ENCODE data around the gene NSUN2.

NSUN2 gene

GRCh38 chr5:6567068-6567467 lies 65.8 kb downstream of the NSUN2 start:
- Histone ChIP-seq H2AFZ (ENCODE audit: low read length) (no peak overlapping the region), H4K20me1 (ENCODE audit: insufficient read depth, low read length) (no peaks in the 10 kb centered on the region), H3K27me3 (replicated peaks; ENCODE audit: insufficient read depth, low read length) (no peaks in the 10 kb centered on the region), H3K9me2 (replicated peaks; ENCODE audit: insufficient read depth, low read length) (no peaks in the 10 kb centered on the region), H3K4me2 (ENCODE audit: low read depth, low read length) (no peak overlapping the region), H3K4me1 (ENCODE audit: low read length) (no peaks in the 10 kb centered on the region), H3K79me2 (ENCODE audit: low read length) (no peaks in the 10 kb centered on the region), H3K9ac (ENCODE audit: low read length) (no peak overlapping the region), H3K4me3 (ENCODE audit: low read length) (no peak overlapping the region), H3K27ac (ENCODE audit: low read length) (no peak overlapping the region), H3K36me3 (replicated peaks; ENCODE audit: insufficient read depth, low read length) (no peaks in the 10 kb centered on the region), H3F3A (ENCODE audit: insufficient read depth, low read length) (no peaks in the 10 kb centered on the region), H3K9me3 (replicated peaks; ENCODE audit: insufficient read depth, low read length) (no peaks in the 10 kb centered on the region)
- DNase-seq: no peak
- no peak for TF ChIP-seq EZH2 (optimal IDR thresholded peaks at IDR 0.05; ENCODE audit: low read depth, low read length)
- TF ChIP-seq, protein P1, sequence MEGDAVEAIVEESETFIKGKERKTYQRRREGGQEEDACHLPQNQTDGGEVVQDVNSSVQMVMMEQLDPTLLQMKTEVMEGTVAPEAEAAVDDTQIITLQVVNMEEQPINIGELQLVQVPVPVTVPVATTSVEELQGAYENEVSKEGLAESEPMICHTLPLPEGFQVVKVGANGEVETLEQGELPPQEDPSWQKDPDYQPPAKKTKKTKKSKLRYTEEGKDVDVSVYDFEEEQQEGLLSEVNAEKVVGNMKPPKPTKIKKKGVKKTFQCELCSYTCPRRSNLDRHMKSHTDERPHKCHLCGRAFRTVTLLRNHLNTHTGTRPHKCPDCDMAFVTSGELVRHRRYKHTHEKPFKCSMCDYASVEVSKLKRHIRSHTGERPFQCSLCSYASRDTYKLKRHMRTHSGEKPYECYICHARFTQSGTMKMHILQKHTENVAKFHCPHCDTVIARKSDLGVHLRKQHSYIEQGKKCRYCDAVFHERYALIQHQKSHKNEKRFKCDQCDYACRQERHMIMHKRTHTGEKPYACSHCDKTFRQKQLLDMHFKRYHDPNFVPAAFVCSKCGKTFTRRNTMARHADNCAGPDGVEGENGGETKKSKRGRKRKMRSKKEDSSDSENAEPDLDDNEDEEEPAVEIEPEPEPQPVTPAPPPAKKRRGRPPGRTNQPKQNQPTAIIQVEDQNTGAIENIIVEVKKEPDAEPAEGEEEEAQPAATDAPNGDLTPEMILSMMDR (IDR thresholded peaks at IDR 0.05; ENCODE audit: low read length): no peak
- no peak for TF ChIP-seq EZH2phosphoT487 (IDR thresholded peaks at IDR 0.05; ENCODE audit: low read length)

DNA sequence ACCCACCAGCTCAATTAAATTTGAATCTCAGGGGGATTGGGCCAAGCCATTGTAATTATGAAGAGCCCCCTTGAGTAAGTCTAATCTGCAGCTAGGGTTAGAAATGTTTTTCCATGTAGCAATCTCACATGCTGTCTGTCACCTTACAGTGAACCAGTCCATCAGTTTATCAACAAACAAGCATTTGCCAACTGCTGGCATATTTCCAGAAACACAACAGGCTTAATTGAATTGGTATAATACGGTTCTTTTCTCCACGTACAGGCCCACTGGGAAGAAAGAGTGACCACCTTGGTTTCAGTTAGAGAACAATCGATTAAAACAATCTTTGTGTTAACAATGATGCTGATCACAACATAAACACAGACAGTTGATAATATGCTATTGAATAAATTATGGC lies 67.4 kb downstream of the NSUN2 start:
- DNase-seq: no peak
- H4K20me1 ChIP-seq (ENCODE audit: insufficient read depth, low read length): no peaks in the 10 kb centered on the region
- H3K9ac ChIP-seq (ENCODE audit: low read length): no peak overlapping the region
- H3K27me3 ChIP-seq (replicated peaks; ENCODE audit: insufficient read depth, low read length): no peaks in the 10 kb centered on the region
- H3K36me3 ChIP-seq (replicated peaks; ENCODE audit: insufficient read depth, low read length): no peaks in the 10 kb centered on the region
- no peaks in the 10 kb centered on the region for H3K4me1 ChIP-seq (ENCODE audit: low read length)
- H2AFZ ChIP-seq (ENCODE audit: low read length): no peak overlapping the region
- no peaks in the 10 kb centered on the region for H3F3A ChIP-seq (ENCODE audit: insufficient read depth, low read length)
- no peaks in the 10 kb centered on the region for H3K79me2 ChIP-seq (ENCODE audit: low read length)
- no peak overlapping the region for H3K4me3 ChIP-seq (ENCODE audit: low read length)
- H3K9me3 ChIP-seq (replicated peaks; ENCODE audit: insufficient read depth, low read length): no peaks in the 10 kb centered on the region
- TF ChIP-seq, protein P1 (IDR thresholded peaks at IDR 0.05; ENCODE audit: low read length): no peak
- no peak for TF ChIP-seq EZH2phosphoT487 (IDR thresholded peaks at IDR 0.05; ENCODE audit: low read length)
- no peak for TF ChIP-seq EZH2 (optimal IDR thresholded peaks at IDR 0.05; ENCODE audit: low read depth, low read length)
- H3K9me2 ChIP-seq (replicated peaks; ENCODE audit: insufficient read depth, low read length): no peaks in the 10 kb centered on the region
- H3K27ac ChIP-seq (ENCODE audit: low read length): no peak overlapping the region
- no peak overlapping the region for H3K4me2 ChIP-seq (ENCODE audit: low read depth, low read length)

- Histone ChIP-seq H3K9me3 (replicated peaks; ENCODE audit: insufficient read depth, low read length) (no peaks in the 10 kb centered on the region), H3K27ac (ENCODE audit: low read length) (no peak overlapping the region), H4K20me1 (ENCODE audit: insufficient read depth, low read length) (no peaks in the 10 kb centered on the region), H3K4me3 (ENCODE audit: low read length) (no peak overlapping the region), H3K27me3 (replicated peaks; ENCODE audit: insufficient read depth, low read length) (no peaks in the 10 kb centered on the region), H3K4me2 (ENCODE audit: low read depth, low read length) (no peak overlapping the region), H2AFZ (ENCODE audit: low read length) (no peak overlapping the region), H3K79me2 (ENCODE audit: low read length) (no peaks in the 10 kb centered on the region), H3K9me2 (replicated peaks; ENCODE audit: insufficient read depth, low read length) (no peaks in the 10 kb centered on the region), H3F3A (ENCODE audit: insufficient read depth, low read length) (no peaks in the 10 kb centered on the region), H3K36me3 (replicated peaks; ENCODE audit: insufficient read depth, low read length) (no peaks in the 10 kb centered on the region), H3K4me1 (ENCODE audit: low read length) (no peaks in the 10 kb centered on the region), H3K9ac (ENCODE audit: low read length) (no peak overlapping the region)
- DNase-seq: no peak
- TF ChIP-seq EZH2 (optimal IDR thresholded peaks at IDR 0.05; ENCODE audit: low read depth, low read length): no peak
- TF ChIP-seq, protein P1 (IDR thresholded peaks at IDR 0.05; ENCODE audit: low read length): no peak
Observed at GRCh38 chr5:6557807-6558575, 74.9 kb downstream of the NSUN2 start.
